IPS-15b (cell line): ENCODE measurements around the gene RTL3.
"Not testable (repeated sequence)": the region's sequence is repeated elsewhere in the genome, so short reads cannot be mapped to it uniquely, and the experiment has no call there.

Experiments used
- H3K27me3 ChIP-seq: one replicate; pipeline ENCODE4 v1.6.1; 2013; ENCODE audit warnings: low read length; ENCODE audit not compliant: control insufficient read depth, insufficient read depth
- H3K36me3 ChIP-seq: one replicate; pipeline ENCODE4 v1.6.1; 2013; ENCODE audit warnings: low read length; ENCODE audit not compliant: control insufficient read depth, insufficient read depth
- H3K4me1 ChIP-seq: one replicate; pipeline ENCODE4 v1.6.1; 2013; ENCODE audit warnings: mild to moderate bottlenecking, low read length; ENCODE audit not compliant: control insufficient read depth, insufficient read depth
- H3K4me3 ChIP-seq: one replicate; pipeline ENCODE4 v1.5.1; 2013; ENCODE audit warnings: low read depth, low read length
- H3K9ac ChIP-seq: one replicate; pipeline ENCODE4 v1.6.1; 2013; ENCODE audit warnings: low read depth, mild to moderate bottlenecking, low read length
- H3K9me3 ChIP-seq: one replicate; pipeline ENCODE4 v1.6.1; 2013; ENCODE audit warnings: mild to moderate bottlenecking, low read length; ENCODE audit not compliant: control insufficient read depth, insufficient read depth

RTL3 gene

DNA sequence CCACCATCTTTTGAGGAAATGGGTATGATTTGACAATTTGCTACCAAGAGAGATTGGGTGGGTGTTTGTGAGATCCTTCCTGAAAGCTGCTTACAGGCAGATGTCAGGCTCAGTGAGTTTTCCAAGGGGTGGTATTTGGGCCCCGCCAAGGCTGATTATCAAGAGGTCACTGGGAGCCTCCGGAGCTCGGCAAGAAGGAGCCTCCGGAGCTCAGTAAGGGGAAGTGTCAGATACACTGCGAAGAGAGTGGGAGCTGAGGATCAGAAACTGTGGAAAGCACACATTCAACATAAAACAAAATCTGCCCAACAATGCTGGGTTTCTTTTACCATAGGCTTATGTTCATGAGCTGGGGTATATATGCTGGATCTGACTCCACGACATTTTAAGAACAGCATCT lies 714 bp downstream of the RTL3 start:
- Histone ChIP-seq H3K36me3 (no peaks in the 10 kb centered on the region), H3K27me3 (no peaks in the 10 kb centered on the region), H3K9me3 (peaks cover 3% of the 10 kb centered on the region), H3K4me3 (no peak overlapping the region), H3K9ac (no peak overlapping the region), H3K4me1 (no peaks in the 10 kb centered on the region)

DNA sequence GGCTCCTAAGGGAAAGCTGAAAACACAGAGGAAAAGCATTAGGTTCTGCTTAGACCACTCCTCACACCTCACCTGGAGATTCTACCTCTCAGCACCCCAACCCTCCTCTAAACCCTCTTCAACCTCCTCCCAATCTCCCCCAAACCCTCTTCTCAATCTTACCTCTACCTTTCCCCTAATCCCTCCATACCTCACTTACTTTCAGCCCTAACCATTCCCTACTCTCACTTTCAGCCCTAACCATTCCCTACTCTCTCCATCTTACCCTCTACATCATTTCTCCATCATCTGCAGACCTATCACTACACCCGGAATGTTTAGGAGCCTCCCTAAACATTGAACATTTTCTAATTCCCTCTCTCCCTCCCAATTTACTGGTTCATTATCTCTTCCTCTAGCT lies 3.5 kb downstream of the RTL3 start:
- H3K27me3 ChIP-seq, result no peaks in the 10 kb centered on the region
- H3K4me1 ChIP-seq, result no peaks in the 10 kb centered on the region
- peaks cover 3% of the 10 kb centered on the region for H3K9me3 ChIP-seq
- no peak overlapping the region for H3K9ac ChIP-seq
- H3K4me3 ChIP-seq, result no peak overlapping the region
- H3K36me3 ChIP-seq, result no peaks in the 10 kb centered on the region

DNA sequence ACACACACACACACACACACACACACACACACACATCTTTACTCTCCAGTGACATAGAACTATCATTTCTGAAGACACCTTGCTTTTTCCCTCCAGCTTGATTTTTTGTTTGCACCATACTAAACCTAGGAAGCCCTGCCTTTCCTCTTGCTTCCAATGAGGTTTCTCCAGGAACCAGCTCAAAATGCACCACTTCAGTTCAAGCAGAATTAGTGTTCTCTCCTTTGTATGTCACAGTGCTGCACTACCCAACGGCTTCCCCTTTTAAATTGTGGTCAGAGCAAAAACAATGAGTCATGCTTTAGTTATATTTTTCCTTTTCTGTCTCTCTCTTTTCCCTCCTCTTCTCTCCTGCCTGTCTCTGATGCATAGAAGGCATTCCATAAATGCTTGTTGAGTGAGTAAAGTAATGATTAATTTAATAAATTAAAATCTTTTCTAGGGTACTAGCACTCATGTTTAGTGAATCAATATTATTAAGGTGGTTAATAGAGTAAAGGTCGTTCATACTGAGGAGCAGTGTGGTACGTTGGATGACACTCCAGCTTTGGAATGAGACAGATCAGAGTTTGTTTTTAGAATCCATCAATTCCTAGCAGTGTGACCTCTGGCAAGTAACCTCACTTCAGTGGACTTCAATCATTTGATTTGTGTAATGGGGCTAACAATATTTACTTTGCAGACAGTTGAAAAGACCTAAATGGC lies 5.9 kb downstream of the RTL3 start:
- Histone ChIP-seq H3K27me3 (no peaks in the 10 kb centered on the region), H3K4me3 (no peak overlapping the region), H3K36me3 (no peaks in the 10 kb centered on the region), H3K9me3 (peaks cover 3% of the 10 kb centered on the region), H3K4me1 (no peaks in the 10 kb centered on the region), H3K9ac (no peak overlapping the region)

DNA sequence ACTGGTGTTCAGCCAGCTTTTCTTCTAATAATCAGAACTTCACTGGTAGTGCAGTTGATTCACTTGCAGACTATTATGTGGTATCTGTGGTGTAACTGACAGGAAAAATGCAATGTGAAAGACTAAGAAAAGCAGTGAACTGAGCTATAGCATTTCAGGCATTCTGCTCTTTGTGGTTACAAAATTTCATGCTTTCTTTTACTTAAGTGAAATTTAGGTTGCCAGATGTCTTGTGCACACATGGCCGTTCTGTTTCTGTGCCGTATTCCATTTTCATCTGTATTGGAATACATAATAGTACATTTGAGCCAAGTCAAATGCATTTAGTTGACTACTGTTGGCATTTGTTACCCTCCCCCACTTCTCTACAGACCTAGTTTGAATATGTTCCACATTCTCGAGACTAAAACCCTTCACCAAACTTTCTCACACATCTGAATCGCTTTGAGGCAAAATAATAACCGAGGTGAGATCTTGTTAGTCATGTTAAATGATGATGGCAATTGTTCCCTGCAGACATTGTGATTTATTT lies 8.2 kb downstream of the RTL3 start:
- Histone ChIP-seq H3K4me1 (no peaks in the 10 kb centered on the region), H3K9me3 (peaks cover 3% of the 10 kb centered on the region), H3K36me3 (no peaks in the 10 kb centered on the region), H3K9ac (no peak overlapping the region), H3K27me3 (no peaks in the 10 kb centered on the region), H3K4me3 (no peak overlapping the region)

DNA sequence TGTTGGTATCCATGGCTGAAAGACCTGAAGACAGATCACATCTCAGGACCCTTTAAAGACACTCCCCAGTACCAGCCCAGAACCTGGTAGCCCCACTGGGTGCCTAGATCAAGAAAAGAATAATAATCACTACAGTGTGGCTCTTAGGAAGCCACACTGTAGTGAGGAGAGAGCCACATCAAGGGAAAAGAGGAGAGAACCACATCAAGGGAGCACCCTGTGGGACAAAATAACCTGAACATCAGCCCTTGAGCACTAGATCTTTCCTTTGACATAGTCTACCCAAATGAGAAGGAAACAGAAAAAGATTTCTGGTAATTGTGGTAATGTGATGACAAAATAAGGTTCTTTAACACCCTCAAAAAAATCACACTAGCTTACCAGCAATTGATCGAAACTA lies 15.3 kb downstream of the RTL3 start:
- Histone ChIP-seq H3K4me1 (no peaks in the 10 kb centered on the region), H3K27me3 (no peaks in the 10 kb centered on the region), H3K36me3 (no peaks in the 10 kb centered on the region), H3K9ac (no peak overlapping the region), H3K4me3 (no peak overlapping the region), H3K9me3 (no peaks in the 10 kb centered on the region)

DNA sequence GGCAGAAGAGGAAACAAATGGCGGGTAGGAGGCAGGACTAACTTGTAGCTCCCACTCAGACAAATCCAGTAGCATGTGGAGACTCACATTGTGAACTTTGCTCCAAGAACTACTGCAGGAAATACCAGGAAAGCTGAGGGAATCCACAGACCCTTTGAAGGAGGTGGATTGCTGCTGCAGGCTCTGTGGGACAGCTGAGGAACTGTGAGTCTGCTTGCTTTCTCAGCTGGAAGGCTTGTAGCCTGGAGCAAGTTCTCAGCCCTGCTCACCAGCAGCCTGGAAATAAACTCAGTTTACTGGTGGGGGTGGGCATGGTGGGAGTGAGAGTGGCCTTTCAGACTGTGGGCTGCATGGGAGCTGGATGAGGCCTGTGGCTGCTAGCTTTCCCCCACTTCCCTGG lies 16.0 kb downstream of the RTL3 start:
- no peaks in the 10 kb centered on the region for H3K36me3 ChIP-seq
- no peaks in the 10 kb centered on the region for H3K4me1 ChIP-seq
- H3K27me3 ChIP-seq, result no peaks in the 10 kb centered on the region
- H3K4me3 ChIP-seq, result no peak overlapping the region
- no peak overlapping the region for H3K9ac ChIP-seq
- no peaks in the 10 kb centered on the region for H3K9me3 ChIP-seq

DNA sequence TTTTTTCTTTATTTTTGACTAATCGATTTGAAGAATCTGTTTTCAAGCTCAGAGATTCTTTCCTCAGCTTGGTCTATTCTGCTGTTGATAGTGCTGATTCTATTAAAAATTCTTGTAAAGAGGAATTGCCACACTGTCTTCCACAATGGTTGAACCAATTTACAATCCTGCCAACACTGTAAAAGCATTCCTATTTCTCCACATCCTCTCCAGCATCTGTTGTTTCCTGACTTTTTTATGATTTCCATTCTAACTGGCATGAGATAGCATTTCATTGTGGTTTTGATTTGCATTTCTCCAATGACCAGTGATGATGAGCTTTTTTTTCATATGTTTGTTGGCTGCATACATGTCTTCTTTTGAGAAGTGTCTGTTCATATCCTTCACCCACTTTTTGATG lies 23.0 kb downstream of the RTL3 start:
- H3K9me3 ChIP-seq, H3K36me3 ChIP-seq, H3K4me3 ChIP-seq: not testable (repeated sequence)

DNA sequence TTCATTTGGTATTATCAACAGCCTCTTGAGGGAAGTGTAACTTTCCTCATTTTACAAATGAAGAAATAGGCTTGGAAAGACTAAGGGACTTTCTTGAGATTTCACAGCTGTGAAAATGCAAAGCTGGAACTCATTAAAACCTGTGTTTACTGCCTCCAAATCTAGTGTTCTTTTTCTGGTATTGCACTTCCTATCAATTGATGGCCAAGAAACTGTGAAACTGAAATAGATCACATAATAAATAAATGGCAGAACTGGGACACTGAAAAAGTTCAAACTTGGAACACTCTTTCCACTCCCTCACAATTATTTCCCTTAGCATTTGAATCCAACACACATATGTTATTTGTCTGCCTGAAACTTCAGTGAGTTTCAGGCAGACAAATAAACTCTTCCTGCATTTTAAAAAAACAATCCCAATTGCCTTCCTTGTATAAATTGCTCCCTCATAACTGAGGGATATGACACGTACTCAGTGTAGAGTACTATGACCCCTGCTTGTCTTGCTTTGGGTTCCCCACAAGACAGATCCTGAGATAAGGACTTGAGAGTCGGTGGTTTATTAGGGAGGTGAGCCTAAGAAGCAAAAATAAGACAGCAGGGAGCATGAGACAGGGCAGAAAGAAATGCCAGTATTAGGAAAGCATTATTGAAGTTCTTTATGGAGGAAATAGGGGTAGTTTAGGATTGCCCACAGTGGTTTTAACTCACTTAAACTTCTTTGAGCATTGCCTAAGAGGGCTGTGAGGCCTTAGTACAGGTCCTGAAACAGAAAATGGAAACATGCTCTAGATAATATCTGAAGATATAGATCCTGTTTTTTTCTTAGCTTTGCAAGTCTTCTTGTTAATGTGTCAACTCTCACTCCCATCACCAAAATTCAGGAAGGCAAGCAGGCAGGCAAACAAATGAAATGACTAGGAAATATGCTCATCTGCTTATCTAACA lies 33.9 kb downstream of the RTL3 start:
- Histone ChIP-seq H3K27me3 (no peaks in the 10 kb centered on the region), H3K4me1 (no peaks in the 10 kb centered on the region), H3K36me3 (no peaks in the 10 kb centered on the region), H3K9ac (no peak overlapping the region), H3K9me3 (peaks cover 4% of the 10 kb centered on the region), H3K4me3 (no peak overlapping the region)

More for the DNA sequence above, 23.0 kb downstream of the RTL3 start:
- not testable (repeated sequence) for H3K4me1 ChIP-seq, H3K9ac ChIP-seq, H3K27me3 ChIP-seq

DNA sequence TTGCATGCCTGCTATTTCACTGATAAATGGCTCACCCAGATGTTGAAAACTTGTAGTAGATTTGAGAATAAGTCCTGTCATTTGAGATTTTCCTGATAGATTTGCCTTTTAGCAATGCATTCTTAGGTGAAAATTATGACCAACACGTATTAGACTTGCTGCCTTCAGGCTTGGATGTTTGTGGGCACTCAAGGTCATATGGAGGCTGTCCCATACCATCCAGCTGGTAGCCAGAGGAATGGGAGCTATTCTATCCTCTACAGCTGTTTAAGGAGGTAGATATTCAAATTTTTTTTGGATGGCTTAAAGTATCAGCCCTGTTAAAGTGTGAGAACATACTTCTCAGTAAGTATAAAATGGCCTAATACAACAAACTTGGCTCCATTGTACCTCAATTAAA lies 34.7 kb downstream of the RTL3 start:
- no peak overlapping the region for H3K4me3 ChIP-seq
- no peak overlapping the region for H3K9ac ChIP-seq
- H3K9me3 ChIP-seq, result peaks cover 4% of the 10 kb centered on the region
- H3K27me3 ChIP-seq, result no peaks in the 10 kb centered on the region
- H3K36me3 ChIP-seq, result no peaks in the 10 kb centered on the region
- no peaks in the 10 kb centered on the region for H3K4me1 ChIP-seq

DNA sequence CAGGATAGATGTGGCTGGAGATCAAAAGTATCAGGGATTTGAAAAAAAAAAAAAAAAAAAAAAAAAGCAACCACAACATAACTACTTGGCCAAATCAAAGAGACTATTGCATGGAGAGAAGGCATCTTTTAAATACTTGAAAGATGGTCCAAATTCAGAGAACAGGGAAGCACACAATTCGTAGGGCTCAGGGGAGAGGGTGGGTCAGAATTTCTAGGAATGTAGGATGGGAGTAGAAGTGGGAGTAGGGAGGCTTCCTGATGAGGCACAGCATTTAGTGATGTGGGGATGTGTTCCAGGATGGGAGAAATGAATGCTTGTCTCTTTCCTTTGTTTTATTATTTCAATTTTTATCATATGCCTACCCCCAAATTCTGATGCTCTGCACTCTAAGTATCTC lies 36.3 kb downstream of the RTL3 start:
- Histone ChIP-seq H3K9ac (no peak overlapping the region), H3K9me3 (peaks cover 4% of the 10 kb centered on the region), H3K27me3 (no peaks in the 10 kb centered on the region), H3K4me1 (no peaks in the 10 kb centered on the region), H3K36me3 (no peaks in the 10 kb centered on the region), H3K4me3 (no peak overlapping the region)

DNA sequence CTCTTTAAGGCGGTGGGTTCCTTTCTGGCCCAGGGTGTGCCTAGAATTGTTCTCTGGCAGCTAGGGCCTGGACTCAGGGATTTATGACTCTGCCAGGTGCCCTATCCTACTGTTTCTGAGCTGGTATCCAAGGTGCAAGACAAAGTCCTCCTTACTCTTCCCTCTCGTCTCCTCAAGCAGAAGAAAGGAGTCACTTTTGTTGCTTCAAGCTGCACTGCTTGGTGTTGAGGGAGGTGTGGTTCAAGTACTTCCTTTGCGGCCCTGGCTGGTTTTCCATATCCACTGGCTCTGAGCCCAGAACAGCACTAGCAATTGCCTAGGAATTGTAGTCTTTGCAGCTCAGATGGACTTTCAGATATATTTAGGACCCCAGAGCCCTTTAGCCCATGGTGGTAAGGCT lies 39.3 kb downstream of the RTL3 start:
- Histone ChIP-seq H3K36me3 (no peaks in the 10 kb centered on the region), H3K4me3 (no peak overlapping the region), H3K9ac (no peak overlapping the region), H3K4me1 (no peaks in the 10 kb centered on the region), H3K27me3 (no peaks in the 10 kb centered on the region), H3K9me3 (peaks cover 4% of the 10 kb centered on the region)

DNA sequence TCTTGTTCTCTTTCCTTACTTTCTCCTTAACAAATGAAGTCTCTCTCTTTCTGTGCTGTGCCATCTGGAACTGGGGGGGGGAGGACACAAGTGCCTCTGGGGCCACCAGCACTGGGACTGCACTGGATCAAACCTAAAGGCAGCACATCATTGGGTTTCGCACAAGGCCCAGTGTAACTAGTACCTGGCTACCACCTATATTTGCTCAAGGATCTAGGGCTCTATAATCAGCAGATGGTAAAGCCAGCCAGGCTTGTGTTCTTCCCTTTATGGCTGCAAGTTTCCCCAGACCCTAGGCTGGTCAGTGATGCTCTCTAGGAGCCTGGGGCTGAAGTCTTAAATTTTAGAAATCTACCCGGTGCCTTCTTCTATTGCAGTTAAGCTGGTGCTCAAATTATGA lies 40.1 kb downstream of the RTL3 start:
- Histone ChIP-seq H3K9ac (no peak overlapping the region), H3K9me3 (no peaks in the 10 kb centered on the region), H3K4me3 (no peak overlapping the region), H3K27me3 (no peaks in the 10 kb centered on the region), H3K4me1 (no peaks in the 10 kb centered on the region), H3K36me3 (no peaks in the 10 kb centered on the region)
